GM12874 (cell line): ENCODE measurements around the gene RRAS.
A peak's percentile ranks its signal among the peaks of the same experiment; 100 is the strongest.

Source experiments
- TF ChIP-seq, protein P1 (sequence below): IDR thresholded peaks from 2 replicates; pipeline ENCODE4 v1.5.1; 2011; ENCODE audit warnings: low read depth, mild to moderate bottlenecking, control low read depth, low read length, moderate library complexity; ENCODE audit not compliant: insufficient read depth

RRAS gene

GRCh38 chr19:49679771-49680413, 39.9 kb upstream of the RRAS start:
- TF ChIP-seq, protein P1, sequence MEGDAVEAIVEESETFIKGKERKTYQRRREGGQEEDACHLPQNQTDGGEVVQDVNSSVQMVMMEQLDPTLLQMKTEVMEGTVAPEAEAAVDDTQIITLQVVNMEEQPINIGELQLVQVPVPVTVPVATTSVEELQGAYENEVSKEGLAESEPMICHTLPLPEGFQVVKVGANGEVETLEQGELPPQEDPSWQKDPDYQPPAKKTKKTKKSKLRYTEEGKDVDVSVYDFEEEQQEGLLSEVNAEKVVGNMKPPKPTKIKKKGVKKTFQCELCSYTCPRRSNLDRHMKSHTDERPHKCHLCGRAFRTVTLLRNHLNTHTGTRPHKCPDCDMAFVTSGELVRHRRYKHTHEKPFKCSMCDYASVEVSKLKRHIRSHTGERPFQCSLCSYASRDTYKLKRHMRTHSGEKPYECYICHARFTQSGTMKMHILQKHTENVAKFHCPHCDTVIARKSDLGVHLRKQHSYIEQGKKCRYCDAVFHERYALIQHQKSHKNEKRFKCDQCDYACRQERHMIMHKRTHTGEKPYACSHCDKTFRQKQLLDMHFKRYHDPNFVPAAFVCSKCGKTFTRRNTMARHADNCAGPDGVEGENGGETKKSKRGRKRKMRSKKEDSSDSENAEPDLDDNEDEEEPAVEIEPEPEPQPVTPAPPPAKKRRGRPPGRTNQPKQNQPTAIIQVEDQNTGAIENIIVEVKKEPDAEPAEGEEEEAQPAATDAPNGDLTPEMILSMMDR, result 0 out of 2 replicates have a peak, but pooled peaks have one; percentile 5

GRCh38 chr19:49678985-49679770, 39.2 kb upstream of the RRAS start:
- TF ChIP-seq, protein P1, result no peak

DNA sequence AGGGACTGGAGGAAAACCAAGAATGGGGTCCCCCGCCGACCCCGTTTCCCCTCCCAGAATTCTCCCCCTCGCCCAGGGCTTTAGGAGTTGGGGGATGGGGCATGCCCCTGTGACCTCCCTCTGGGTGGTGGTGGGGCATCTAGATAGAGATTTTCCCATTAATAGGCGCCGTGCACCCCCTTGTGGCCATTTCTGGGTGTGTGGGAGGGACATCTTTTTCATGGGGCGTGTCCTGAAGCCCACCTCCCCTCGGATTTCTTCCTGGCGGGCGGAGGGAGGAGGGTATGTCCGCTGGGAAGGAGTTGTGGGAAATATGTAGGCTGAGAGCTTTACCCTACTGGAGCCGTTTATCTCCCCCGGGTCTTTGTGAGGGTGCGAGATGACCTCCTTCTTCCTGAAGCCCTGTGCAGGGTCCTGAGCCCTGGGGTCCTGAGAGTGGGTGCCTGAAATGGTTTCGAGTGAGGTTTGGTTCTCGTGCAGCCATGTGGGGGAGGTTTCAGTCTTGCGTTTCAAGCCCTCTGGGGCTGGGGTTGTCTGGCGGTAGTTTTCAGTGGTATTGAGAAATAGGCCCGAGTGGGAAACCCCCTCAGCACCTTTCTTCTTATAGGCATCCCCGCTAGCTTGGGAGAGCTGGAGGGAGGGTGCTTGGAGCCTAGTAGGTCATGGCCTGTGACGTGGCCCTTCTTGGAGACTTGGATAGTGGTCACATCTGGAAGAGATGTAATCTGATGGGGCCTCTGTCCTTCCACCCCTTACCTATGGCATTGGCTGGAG, 38.1 kb upstream of the RRAS start:
- TF ChIP-seq, protein P1, result peak; percentile 61

DNA sequence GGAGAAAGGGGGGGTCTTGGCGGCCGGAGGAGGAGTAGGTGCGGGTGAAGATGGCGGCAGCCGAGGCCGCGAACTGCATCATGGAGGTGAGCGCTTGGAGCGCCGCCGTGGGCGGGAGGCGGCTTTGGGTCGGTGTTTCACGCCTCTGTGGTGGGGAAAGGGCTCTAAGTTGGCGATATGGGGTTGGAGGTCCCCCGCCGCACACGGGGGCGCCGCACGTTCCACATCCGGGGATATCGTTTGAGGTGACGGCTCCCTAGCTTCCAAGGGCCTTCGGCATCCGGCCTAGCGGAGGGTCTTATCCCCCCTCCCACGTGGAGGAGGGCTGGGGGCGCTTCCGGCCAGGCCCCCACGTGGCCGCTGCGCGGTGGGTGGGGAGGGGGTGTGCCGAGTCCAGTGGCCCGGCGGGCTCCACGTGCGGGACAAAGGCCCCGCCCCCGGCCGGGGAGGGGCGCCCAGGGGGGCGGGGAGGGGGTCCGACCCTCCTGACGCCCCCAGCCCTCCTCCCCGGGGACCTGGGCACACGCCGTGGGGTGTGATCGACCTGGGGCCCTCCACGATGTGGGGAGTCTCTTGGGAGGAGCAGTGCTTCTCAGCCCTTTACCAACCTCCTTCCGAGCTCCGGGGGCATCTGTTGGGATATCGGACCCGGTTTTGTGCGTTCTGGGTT, 37.4 kb upstream of the RRAS start, which contains the start of gene PRMT1:
Gene PRMT1, plus strand, starts transcription at position 41 of the 670 bp plus-strand sequence. Its CDS starts 10 bp downstream, at position 51.
- TF ChIP-seq, protein P1, result no peak

GRCh38 chr19:49676784-49677230, 36.9 kb upstream of the RRAS start:
- TF ChIP-seq, protein P1, result no peak

DNA sequence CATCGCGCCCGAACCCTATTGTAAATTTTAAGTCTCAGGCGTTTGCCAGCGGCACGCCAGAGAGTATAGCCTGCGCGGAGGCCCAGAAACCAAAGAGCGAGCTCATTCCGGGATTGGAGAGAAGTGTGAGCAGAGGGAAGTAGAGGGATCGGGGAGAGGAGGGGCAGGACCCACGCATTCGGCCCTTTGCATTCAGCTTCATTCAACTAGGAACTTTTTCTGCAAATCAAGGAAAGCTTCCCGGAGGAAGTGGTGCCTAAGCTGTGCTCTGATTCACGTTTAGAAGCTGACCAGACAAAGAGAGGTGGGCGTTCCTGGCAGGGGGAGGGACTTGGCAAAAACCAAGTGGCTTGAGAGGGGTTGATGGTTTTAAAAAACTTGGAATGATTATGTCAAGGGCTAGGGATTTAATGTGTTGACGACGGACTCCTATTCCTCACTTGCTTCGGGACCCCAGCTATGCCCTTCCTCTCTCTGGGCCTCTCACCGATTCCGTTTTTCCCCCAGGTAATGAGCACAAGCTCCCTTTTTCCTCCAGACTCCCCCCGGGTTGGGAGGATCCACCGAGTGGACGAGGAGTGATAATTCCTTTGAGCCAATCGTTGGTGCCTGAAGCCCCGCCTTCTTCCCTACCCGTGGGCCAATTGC, 36.3 kb upstream of the RRAS start:
- TF ChIP-seq, protein P1, result no peak
